ENCODE data around the gene MYO7B. TPM values are rescaled to one million over a fixed set of nuclear protein-coding genes. Genes with fewer than 3 reads are reported as not detected.
A peak's percentile ranks its signal among the peaks of the same experiment; 100 is the strongest.

The MYO7B gene
- polyA plus RNA-seq, 2 of the 4 experiments (the other 2 are of a cell fraction) = 0.04 to 0.09 TPM

DNA sequence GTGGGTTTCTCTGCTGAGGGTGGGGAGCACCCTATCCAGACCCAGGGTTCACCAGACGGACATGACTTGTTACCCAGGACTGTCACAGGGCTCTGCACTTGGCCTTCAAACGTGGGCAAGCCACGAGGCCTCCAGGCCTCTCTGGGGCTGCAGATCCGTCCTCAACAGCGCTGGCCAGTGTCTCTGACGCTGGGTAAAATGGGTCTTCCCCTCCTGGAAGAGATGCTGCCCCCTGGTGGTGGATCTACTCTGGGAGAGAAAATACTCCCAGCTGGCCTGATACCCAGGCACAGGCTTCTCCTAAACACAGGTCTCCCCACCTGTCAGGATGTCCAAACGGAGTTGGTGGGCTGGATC is 114.2 kb downstream of the MYO7B start (continued):
- TF ChIP-seq, protein P1, sequence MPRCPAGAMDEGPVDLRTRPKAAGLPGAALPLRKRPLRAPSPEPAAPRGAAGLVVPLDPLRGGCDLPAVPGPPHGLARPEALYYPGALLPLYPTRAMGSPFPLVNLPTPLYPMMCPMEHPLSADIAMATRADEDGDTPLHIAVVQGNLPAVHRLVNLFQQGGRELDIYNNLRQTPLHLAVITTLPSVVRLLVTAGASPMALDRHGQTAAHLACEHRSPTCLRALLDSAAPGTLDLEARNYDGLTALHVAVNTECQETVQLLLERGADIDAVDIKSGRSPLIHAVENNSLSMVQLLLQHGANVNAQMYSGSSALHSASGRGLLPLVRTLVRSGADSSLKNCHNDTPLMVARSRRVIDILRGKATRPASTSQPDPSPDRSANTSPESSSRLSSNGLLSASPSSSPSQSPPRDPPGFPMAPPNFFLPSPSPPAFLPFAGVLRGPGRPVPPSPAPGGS (IDR thresholded peaks at IDR 0.05) = no peak

DNA sequence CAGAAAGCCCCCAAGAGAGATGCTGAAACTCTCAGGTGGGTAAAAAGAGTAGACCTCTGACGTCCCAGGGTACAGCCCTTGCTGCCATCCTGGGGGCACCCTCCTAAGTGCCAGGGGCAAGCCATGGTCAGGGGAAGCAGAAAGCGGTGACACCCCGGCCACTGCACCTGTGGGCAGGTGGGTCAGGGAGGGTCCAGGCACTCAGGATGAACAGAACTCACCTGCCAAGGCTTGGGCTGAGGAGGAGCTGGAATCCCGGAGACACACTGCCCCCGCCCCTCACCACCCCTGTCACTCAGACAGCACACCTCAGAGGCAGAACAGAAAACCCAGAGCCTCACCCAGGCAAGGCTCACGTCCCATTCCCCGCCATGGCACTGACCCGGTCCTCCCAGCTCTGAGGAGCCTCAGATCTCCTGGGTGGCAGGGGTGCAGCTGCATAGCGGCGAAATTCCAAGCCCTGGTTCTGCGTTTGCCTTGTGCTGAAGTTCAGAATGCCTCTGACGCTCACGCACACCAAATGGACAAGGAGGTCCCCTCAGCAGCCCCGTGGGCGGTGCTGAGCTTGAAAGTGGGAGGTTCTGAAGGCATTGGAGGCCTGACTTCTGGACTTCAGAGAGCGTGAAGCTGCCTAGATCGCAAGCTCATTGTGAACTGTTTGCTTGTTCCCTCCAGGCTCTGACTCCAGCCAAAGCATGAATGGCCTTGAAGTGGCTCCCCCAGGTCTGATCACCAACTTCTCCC is 114.7 kb downstream of the MYO7B start:
- no peak overlapping the region for H3K27ac ChIP-seq
- ATAC-seq (peak in 1 of 2 experiments; percentile 37; a peak in 3 of 6 replicates), FAIRE-seq (no peak), DNase-seq (ENCODE audit: low read depth in 1 of 2, low spot score in 1 of 2) (no peak)
- WGBS (ENCODE audit: missing lambda C conversion rate) = 54% methylated on average over 8 of the region's 17 CpGs
- CTCF ChIA-PET = interaction anchor here (0.6 to 4.2 kb wide), 44 partner anchors 10 to 464 kb away, joined by 3 to 44 read pairs (median 4); partner anchors contain the start of gene IWS1
- no peak for TF ChIP-seq ZSCAN20 (CRISPR knock-in tag; IDR thresholded peaks at IDR 0.05)
- TF ChIP-seq, protein P2, sequence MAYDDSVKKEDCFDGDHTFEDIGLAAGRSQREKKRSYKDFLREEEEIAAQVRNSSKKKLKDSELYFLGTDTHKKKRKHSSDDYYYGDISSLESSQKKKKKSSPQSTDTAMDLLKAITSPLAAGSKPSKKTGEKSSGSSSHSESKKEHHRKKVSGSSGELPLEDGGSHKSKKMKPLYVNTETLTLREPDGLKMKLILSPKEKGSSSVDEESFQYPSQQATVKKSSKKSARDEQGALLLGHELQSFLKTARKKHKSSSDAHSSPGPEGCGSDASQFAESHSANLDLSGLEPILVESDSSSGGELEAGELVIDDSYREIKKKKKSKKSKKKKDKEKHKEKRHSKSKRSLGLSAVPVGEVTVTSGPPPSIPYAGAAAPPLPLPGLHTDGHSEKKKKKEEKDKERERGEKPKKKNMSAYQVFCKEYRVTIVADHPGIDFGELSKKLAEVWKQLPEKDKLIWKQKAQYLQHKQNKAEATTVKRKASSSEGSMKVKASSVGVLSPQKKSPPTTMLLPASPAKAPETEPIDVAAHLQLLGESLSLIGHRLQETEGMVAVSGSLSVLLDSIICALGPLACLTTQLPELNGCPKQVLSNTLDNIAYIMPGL (CRISPR knock-in tag; IDR thresholded peaks at IDR 0.05; ENCODE audit: borderline replicate concordance) = no peak
- TF ChIP-seq HOXB5 (CRISPR knock-in tag; IDR thresholded peaks at IDR 0.05) = no peak
- no peak for TF ChIP-seq CBX8 (IDR thresholded peaks at IDR 0.05)
- TF ChIP-seq RAD21 (conservative IDR thresholded peaks at IDR 0.05 in 1 of 2, IDR thresholded peaks at IDR 0.05 in 1 of 2) = no peak; a peak in 1 of 5 replicates
- TF ChIP-seq POLR2A (IDR thresholded peaks at IDR 0.05; ENCODE audit: low read length) = no peak
- no peak for TF ChIP-seq MAFK (IDR thresholded peaks at IDR 0.05; ENCODE audit: partially characterized antibody)
- TF ChIP-seq HEYL (CRISPR knock-in tag; IDR thresholded peaks at IDR 0.05) = no peak
- TF ChIP-seq ZC3H11A (IDR thresholded peaks at IDR 0.05) = no peak
- TF ChIP-seq, protein P3, sequence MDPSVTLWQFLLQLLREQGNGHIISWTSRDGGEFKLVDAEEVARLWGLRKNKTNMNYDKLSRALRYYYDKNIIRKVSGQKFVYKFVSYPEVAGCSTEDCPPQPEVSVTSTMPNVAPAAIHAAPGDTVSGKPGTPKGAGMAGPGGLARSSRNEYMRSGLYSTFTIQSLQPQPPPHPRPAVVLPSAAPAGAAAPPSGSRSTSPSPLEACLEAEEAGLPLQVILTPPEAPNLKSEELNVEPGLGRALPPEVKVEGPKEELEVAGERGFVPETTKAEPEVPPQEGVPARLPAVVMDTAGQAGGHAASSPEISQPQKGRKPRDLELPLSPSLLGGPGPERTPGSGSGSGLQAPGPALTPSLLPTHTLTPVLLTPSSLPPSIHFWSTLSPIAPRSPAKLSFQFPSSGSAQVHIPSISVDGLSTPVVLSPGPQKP (IDR thresholded peaks at IDR 0.05; ENCODE audit: low read depth, low read length) = no peak
- no peak for TF ChIP-seq FOXS1 (CRISPR knock-in tag; IDR thresholded peaks at IDR 0.05)
- no peaks in the 10 kb centered on the region for H3K9me3 ChIP-seq
- POLR2A ChIA-PET = interaction anchor here (0.9 to 2.2 kb wide), 3 partner anchors 12 to 142 kb away, joined by 3 to 6 read pairs (median 4); no protein-coding TSS in a partner anchor
- no peak overlapping the region for H3K4me3 ChIP-seq
- H3K4me1 ChIP-seq = peaks cover 18% of the 10 kb centered on the region
- H3K4me2 ChIP-seq = no peak overlapping the region

DNA sequence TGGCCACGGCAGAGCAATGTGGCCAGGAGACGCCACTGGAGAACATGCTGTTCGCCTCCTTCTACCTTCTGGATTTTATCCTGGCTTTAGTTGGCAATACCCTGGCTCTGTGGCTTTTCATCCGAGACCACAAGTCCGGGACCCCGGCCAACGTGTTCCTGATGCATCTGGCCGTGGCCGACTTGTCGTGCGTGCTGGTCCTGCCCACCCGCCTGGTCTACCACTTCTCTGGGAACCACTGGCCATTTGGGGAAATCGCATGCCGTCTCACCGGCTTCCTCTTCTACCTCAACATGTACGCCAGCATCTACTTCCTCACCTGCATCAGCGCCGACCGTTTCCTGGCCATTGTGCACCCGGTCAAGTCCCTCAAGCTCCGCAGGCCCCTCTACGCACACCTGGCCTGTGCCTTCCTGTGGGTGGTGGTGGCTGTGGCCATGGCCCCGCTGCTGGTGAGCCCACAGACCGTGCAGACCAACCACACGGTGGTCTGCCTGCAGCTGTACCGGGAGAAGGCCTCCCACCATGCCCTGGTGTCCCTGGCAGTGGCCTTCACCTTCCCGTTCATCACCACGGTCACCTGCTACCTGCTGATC is 115.4 kb downstream of the MYO7B start:
- 74% methylated on average over 27 of the region's 28 CpGs for WGBS (ENCODE audit: missing lambda C conversion rate)
- ChIA-PET CTCF (interaction anchor here (0.6 to 4.2 kb wide), 29 partner anchors 9 to 454 kb away, joined by 3 to 44 read pairs (median 5); no protein-coding TSS in a partner anchor), POLR2A (interaction anchor here (0.9 kb wide), 1 partner anchor 142 kb away, joined by 3 read pairs; no protein-coding TSS in a partner anchor)
- FAIRE-seq (no peak), ATAC-seq (no peak), DNase-seq (ENCODE audit: low read depth in 1 of 2, low spot score in 1 of 2) (no peak)
- Histone ChIP-seq H3K4me3 (no peak overlapping the region), H3K27ac (no peak overlapping the region), H3K4me2 (no peak overlapping the region), H3K4me1 (peaks cover 18% of the 10 kb centered on the region), H3K9me3 (no peaks in the 10 kb centered on the region)
- TF ChIP-seq MAFK (IDR thresholded peaks at IDR 0.05; ENCODE audit: partially characterized antibody) (no peak), RAD21 (conservative IDR thresholded peaks at IDR 0.05 in 1 of 2, IDR thresholded peaks at IDR 0.05 in 1 of 2) (no peak), FOSB (CRISPR knock-in tag; IDR thresholded peaks at IDR 0.05) (no peak), EHF (CRISPR knock-in tag; IDR thresholded peaks at IDR 0.05) (no peak), CBX2 (IDR thresholded peaks at IDR 0.05; ENCODE audit: borderline replicate concordance, low read depth) (no peak), SMC3 (IDR thresholded peaks at IDR 0.05) (no peak), JUN (IDR thresholded peaks at IDR 0.05) (no peak), SREBF2 (IDR thresholded peaks at IDR 0.05) (no peak)
- TF ChIP-seq, protein P1 (IDR thresholded peaks at IDR 0.05) = no peak

Measured in A549 (cell line).